ENCODE results near the gene NAT10. TPM values are rescaled to one million over a fixed set of nuclear protein-coding genes. Genes with fewer than 3 reads are reported as not detected.

NAT10 gene
- total RNA-seq, 1 donor from 2014 or later = 64.5 TPM

DNA sequence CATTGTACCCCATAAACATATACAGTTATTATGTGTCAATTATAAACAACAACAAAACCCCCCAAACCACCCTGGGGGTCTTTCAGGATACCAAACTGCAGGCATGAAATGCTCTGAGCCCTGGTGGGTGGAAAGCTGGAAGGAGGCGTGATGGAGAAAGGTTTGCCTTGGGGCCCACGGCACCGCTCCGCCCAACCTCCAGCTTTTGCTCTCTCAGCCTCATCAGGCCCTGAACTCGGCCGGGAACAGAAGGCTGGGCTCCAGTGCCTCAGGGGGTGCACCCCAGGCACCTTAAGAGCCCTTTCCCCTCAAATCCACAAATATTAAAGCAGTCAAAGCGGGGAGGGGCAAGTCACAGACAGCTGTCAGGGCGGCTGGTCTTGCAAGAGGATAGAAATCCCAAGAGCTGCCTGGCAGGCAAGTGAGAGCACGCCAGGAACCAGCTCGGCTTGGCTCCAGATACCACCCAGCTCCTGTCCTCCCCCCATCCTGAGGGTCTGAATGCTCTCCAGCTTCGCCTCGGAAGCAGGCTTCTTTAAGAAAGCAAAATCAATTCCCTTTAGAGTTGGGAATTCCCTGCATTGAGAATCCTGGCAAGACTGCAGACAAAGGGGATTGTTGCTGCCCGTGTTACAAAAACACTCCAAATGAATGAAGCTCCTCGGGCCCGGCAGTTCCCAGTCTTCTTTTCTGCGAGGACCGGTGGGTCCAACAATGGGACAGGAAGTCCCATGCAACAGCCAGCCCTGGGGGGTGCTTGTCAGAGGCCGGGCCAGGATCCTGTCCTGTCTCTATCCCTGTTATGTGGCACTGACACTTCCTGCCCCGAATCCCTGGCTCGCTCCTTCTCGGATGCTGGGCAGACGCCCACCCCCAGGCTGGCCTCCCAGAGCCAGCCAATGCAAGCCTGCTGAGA, 80.8 kb downstream of the NAT10 start:
- Mint-ChIP-seq H3K4me3 (ENCODE audit: low read depth) (no peak overlapping the region), H3K4me1 (ENCODE audit: low read depth) (peaks cover 32% of the 10 kb centered on the region), H3K9me3 (ENCODE audit: low read depth) (no peaks in the 10 kb centered on the region), H3K27me3 (no peaks in the 10 kb centered on the region), H3K36me3 (ENCODE audit: insufficient read depth) (no peaks in the 10 kb centered on the region), H3K27ac (no peak overlapping the region)
- no peak for TF ChIP-seq CTCF (IDR thresholded peaks at IDR 0.05; ENCODE audit: unreplicated experiment)
- no peak for DNase-seq (ENCODE audit: low spot score, unreplicated experiment)

GRCh38 chr11:34188181-34188580, 82.8 kb downstream of the NAT10 start:
- no peaks in the 10 kb centered on the region for H3K27me3 Mint-ChIP-seq
- no peak for DNase-seq (ENCODE audit: low spot score, unreplicated experiment)
- H3K9me3 Mint-ChIP-seq (ENCODE audit: low read depth) = no peaks in the 10 kb centered on the region
- peak overlapping the region; percentile 22 for H3K4me3 Mint-ChIP-seq (ENCODE audit: low read depth)
- H3K27ac Mint-ChIP-seq = no peak overlapping the region
- TF ChIP-seq CTCF (IDR thresholded peaks at IDR 0.05; ENCODE audit: unreplicated experiment) = no peak
- peaks cover 34% of the 10 kb centered on the region for H3K4me1 Mint-ChIP-seq (ENCODE audit: low read depth)
- no peaks in the 10 kb centered on the region for H3K36me3 Mint-ChIP-seq (ENCODE audit: insufficient read depth)

- Mint-ChIP-seq H3K36me3 (ENCODE audit: insufficient read depth) (peaks cover 2% of the 10 kb centered on the region), H3K27ac (peak overlapping the region; percentile 88), H3K27me3 (no peaks in the 10 kb centered on the region), H3K4me3 (ENCODE audit: low read depth) (peak overlapping the region; percentile 57), H3K9me3 (ENCODE audit: low read depth) (no peaks in the 10 kb centered on the region), H3K4me1 (ENCODE audit: low read depth) (peaks cover 34% of the 10 kb centered on the region)
- TF ChIP-seq CTCF (IDR thresholded peaks at IDR 0.05; ENCODE audit: unreplicated experiment) = no peak
- DNase-seq (ENCODE audit: low spot score, unreplicated experiment) = no peak
These were observed 83.8 kb downstream of the NAT10 start for GRCh38 chr11:34189191-34189590.

DNA sequence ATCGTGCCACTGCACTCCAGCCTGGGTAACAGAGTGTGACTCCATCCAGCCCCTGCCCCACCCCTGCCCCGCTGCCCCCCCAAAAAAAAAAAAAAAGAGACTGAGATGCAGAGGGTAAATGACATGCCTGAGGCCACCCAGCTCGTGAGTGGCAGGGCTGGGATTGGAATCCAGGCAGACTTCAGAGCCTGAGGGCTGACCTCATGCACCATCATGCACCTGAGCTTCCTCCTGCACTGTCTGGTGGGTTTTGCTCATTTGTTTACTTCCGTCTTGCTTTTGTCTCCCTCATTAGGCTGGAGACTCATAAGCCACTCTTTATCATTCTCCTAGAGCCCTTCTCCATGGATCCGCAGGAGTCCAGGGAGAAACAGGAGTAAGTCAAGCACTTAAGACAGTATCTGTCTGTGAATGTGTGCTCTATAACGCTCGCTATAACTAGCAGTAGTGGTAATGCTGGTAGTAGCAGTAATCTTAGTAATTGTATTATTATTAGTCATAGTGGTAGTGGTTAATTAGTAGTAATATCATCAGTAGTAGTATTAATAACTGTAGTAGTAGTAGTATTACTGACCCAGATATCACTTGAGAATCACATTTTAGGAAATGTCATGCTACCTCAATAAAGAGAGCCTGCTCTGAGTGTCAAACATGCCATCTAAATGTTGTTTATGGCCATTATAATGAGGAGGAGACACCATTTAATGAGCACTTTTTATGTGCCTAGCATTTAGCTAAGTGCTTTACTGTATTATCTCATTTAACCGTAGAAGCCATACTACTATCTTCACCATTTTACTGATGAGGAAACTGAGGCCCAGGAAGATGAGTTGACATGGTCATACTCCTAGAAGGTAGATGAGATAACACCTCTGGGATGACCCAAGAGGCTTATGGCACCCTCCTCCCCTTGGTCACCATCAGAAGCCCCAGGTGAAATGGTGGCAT, 85.0 kb downstream of the NAT10 start:
- no peak for DNase-seq (ENCODE audit: low spot score, unreplicated experiment)
- Mint-ChIP-seq H3K36me3 (ENCODE audit: insufficient read depth) (peaks cover 2% of the 10 kb centered on the region), H3K4me1 (ENCODE audit: low read depth) (peaks cover 33% of the 10 kb centered on the region), H3K4me3 (ENCODE audit: low read depth) (peak overlapping the region; percentile 52), H3K27ac (peak overlapping the region; percentile 80), H3K9me3 (ENCODE audit: low read depth) (no peaks in the 10 kb centered on the region), H3K27me3 (no peaks in the 10 kb centered on the region)
- no peak for TF ChIP-seq CTCF (IDR thresholded peaks at IDR 0.05; ENCODE audit: unreplicated experiment)

DNA sequence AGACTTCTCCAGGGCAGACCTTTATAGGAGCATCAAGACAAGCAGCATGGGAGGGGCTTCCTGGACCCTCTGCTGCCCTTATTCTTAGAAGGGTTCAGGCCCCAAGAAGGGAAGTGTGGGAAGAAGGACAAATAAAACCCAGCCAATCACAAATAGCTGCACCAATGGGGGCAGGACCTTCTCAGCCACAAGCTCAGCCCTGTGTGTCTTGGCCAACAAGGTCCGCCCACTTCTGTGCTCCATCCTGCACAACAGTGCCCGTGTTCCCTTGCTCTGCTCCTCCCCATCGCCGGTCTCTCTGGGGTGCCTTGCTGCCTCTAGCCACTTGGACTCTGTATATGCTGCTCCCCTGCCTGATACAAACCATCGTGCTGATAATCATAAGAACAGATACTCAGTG, 86.1 kb downstream of the NAT10 start:
- peaks cover 28% of the 10 kb centered on the region for H3K4me1 Mint-ChIP-seq (ENCODE audit: low read depth)
- no peak overlapping the region for H3K27ac Mint-ChIP-seq
- H3K9me3 Mint-ChIP-seq (ENCODE audit: low read depth) = no peaks in the 10 kb centered on the region
- peaks cover 2% of the 10 kb centered on the region for H3K36me3 Mint-ChIP-seq (ENCODE audit: insufficient read depth)
- H3K4me3 Mint-ChIP-seq (ENCODE audit: low read depth) = no peak overlapping the region
- no peak for DNase-seq (ENCODE audit: low spot score, unreplicated experiment)
- no peak for TF ChIP-seq CTCF (IDR thresholded peaks at IDR 0.05; ENCODE audit: unreplicated experiment)
- H3K27me3 Mint-ChIP-seq = no peaks in the 10 kb centered on the region

Measured in progenitor cell of endocrine pancreas (in vitro differentiated cells).